PC-3 (cell line): Measurements from ENCODE around the gene GPD2. TPM values are rescaled to one million over a fixed set of nuclear protein-coding genes. Genes with fewer than 3 reads are reported as not detected.
A peak's percentile ranks its signal among the peaks of the same experiment; 100 is the strongest.

Experiments used
- ATAC-seq: fragments of 200-7000 bp; cut with Tn5 transposase; 2 replicates; pipeline ENCODE4 v1.9.1; 2020; ENCODE audit warnings: mild to moderate bottlenecking, moderate library complexity
- BruUV-seq: library from RNA; stranded (reverse); fragments of 400-500 nt; replicated peaks from 2 replicates; lab custom pipeline; 2021; lab: Mats Ljungman, UMichigan
- CTCF ChIA-PET: fragments of 300-600 bp; sonication (Branson Sonifier 250); formaldehyde crosslinking; loops from one replicate; lab custom pipeline; 2022; ENCODE audit warnings: antibody characterized with exemption; lab: Charles Lee
- POLR2A ChIA-PET: fragments of 300-600 bp; sonication (Branson Sonifier 250); formaldehyde crosslinking; loops from one replicate; lab custom pipeline; 2022; ENCODE audit warnings: antibody characterized with exemption; ENCODE audit not compliant: unreplicated experiment; lab: Charles Lee
- DNase-seq: peaks from one replicate; pipeline ENCODE4 v3.0.0-alpha.2; 2015
- H2AFZ ChIP-seq: fragments of 300-600 bp; sonication (generic); 2 replicates; pipeline ENCODE4 v1.6.0; 2016; ENCODE audit warnings: antibody characterized with exemption, low read length
- H3F3A ChIP-seq: fragments of 300-600 bp; sonication (generic); one replicate; pipeline ENCODE4 v1.6.0; 2017; ENCODE audit warnings: antibody characterized with exemption, low read length, control low read depth, mild to moderate bottlenecking; ENCODE audit not compliant: unreplicated experiment
- H3K27ac ChIP-seq: fragments of 300-600 bp; sonication (generic); 2 replicates; pipeline ENCODE4 v1.5.1; 2016; ENCODE audit warnings: mild to moderate bottlenecking, low read length
- H3K27me3 ChIP-seq: fragments of 300-600 bp; sonication (generic); 2 replicates; pipeline ENCODE4 v1.6.1; 2016; ENCODE audit warnings: low read length, mixed read lengths
- H3K36me3 ChIP-seq: fragments of 300-600 bp; sonication (generic); 2 replicates; pipeline ENCODE4 v1.6.1; 2016; ENCODE audit warnings: low read depth, mixed run types, low read length, mixed read lengths
- H3K4me1 ChIP-seq: fragments of 300-600 bp; sonication (generic); 2 replicates; pipeline ENCODE4 v1.5.1; 2016; ENCODE audit warnings: low read length; ENCODE audit not compliant: insufficient read depth
- H3K4me2 ChIP-seq: fragments of 300-600 bp; sonication (generic); 2 replicates; pipeline ENCODE4 v1.6.0; 2016; ENCODE audit warnings: low read length
- H3K4me3 ChIP-seq: fragments of 300-600 bp; sonication (generic); 2 replicates; pipeline ENCODE4 v1.5.1; 2016; ENCODE audit warnings: mild to moderate bottlenecking, low read length, mixed read lengths
- H3K79me2 ChIP-seq: fragments of 300-600 bp; sonication (generic); 2 replicates; pipeline ENCODE4 v1.6.1; 2017; ENCODE audit warnings: low read length, mixed read lengths
- H3K9ac ChIP-seq: fragments of 300-600 bp; sonication (generic); 2 replicates; pipeline ENCODE4 v1.6.0; 2016; ENCODE audit warnings: mild to moderate bottlenecking, low read length
- H3K9me2 ChIP-seq: fragments of 300-600 bp; sonication (generic); replicated peaks from 2 replicates; pipeline ENCODE4 v1.6.1; 2016; ENCODE audit warnings: mixed run types, low read length, mixed read lengths
- H3K9me3 ChIP-seq: fragments of 300-600 bp; sonication (generic); 2 replicates; pipeline ENCODE4 v1.6.1; 2016; ENCODE audit warnings: low read length, mixed read lengths
- H4K20me1 ChIP-seq: fragments of 300-600 bp; sonication (generic); 2 replicates; pipeline ENCODE4 v1.6.1; 2016; ENCODE audit warnings: low read length, mixed read lengths
- CTCF ChIP-seq: fragments of 300-600 bp; sonication (generic); conservative IDR thresholded peaks from 2 replicates; pipeline ENCODE4 v1.5.1; 2017; ENCODE audit warnings: antibody characterized with exemption, low read depth, mild to moderate bottlenecking, low read length
- EZH2 ChIP-seq: fragments of 300-600 bp; sonication (generic); IDR thresholded peaks from one replicate; pipeline ENCODE4 v1.6.1; 2017; ENCODE audit warnings: antibody characterized with exemption, mild to moderate bottlenecking, low read length; ENCODE audit not compliant: unreplicated experiment
- EZH2phosphoT487 ChIP-seq: fragments of 300-600 bp; sonication (generic); IDR thresholded peaks from 2 replicates; pipeline ENCODE4 v1.6.1; 2018; ENCODE audit warnings: mild to moderate bottlenecking, antibody characterized with exemption, low read length, borderline replicate concordance
- intact Hi-C: fragments of 100-400 bp; cut with micrococcal nuclease; formaldehyde crosslinking; loops from 2 replicates; pipeline ENCODE4 v1.9.0; 2023
- total RNA-seq: library from RNA; depleted of rRNA; stranded (reverse); fragments of >200 nt; gene quantifications from 2 replicates; pipeline ENCODE4 v1.2.3, GENCODE V29; 2014

Gene GPD2
- total RNA-seq, 1 experiment from 2014 or later, result 107 TPM

- H3K4me3 ChIP-seq, result peak overlapping the region; percentile 74
- no peaks in the 10 kb centered on the region for H4K20me1 ChIP-seq
- ChIA-PET CTCF (no interaction called here), POLR2A (no interaction called here)
- peaks cover 8% of the 10 kb centered on the region for H3F3A ChIP-seq
- ATAC-seq, result peak; percentile 73
- H3K27ac ChIP-seq, result peak overlapping the region; percentile 91
- H3K9me2 ChIP-seq, result no peaks in the 10 kb centered on the region
- BruUV-seq, result no TSS peak
- no peaks in the 10 kb centered on the region for H3K9me3 ChIP-seq
- H3K9ac ChIP-seq, result peak overlapping the region; percentile 83
- peaks cover 21% of the 10 kb centered on the region for H3K4me1 ChIP-seq
- peak overlapping the region; percentile 88 for H2AFZ ChIP-seq
- intact Hi-C loops, result loop anchor here (1.0 to 10.0 kb wide), 9 partner anchors 30 to 1026 kb away; no protein-coding TSS in a partner anchor
- H3K4me2 ChIP-seq, result peak overlapping the region; percentile 97
- TF ChIP-seq EZH2phosphoT487, result no peak
- no peak for TF ChIP-seq EZH2
- TF ChIP-seq CTCF, result no peak
- H3K36me3 ChIP-seq, result no peaks in the 10 kb centered on the region
- H3K27me3 ChIP-seq, result no peaks in the 10 kb centered on the region
- H3K79me2 ChIP-seq, result no peaks in the 10 kb centered on the region
- DNase-seq, result peak; percentile 83
Measured at GRCh38 chr2:156400706-156401678, 35.2 kb upstream of the GPD2 start.

GRCh38 chr2:156401861-156402260, 34.3 kb upstream of the GPD2 start:
- Histone ChIP-seq H3K27me3 (no peaks in the 10 kb centered on the region), H3K4me2 (peak overlapping the region; percentile 97), H3K9ac (no peak overlapping the region), H3K27ac (no peak overlapping the region), H4K20me1 (no peaks in the 10 kb centered on the region), H3K9me3 (no peaks in the 10 kb centered on the region), H3F3A (peaks cover 8% of the 10 kb centered on the region), H3K4me1 (peaks cover 21% of the 10 kb centered on the region), H2AFZ (peak overlapping the region; percentile 25; the same call in 1 of the 2 replicates), H3K79me2 (no peaks in the 10 kb centered on the region), H3K9me2 (no peaks in the 10 kb centered on the region), H3K36me3 (no peaks in the 10 kb centered on the region), H3K4me3 (peak overlapping the region; percentile 74; the same call in 1 of the 2 replicates)
- TF ChIP-seq CTCF, result no peak
- no peak for TF ChIP-seq EZH2
- no peak for TF ChIP-seq EZH2phosphoT487
- intact Hi-C loops, result loop anchor here (2.0 to 10.0 kb wide), 3 partner anchors 491 to 1027 kb away; no protein-coding TSS in a partner anchor
- ATAC-seq, result no peak
- CTCF ChIA-PET, result no interaction called here
- POLR2A ChIA-PET, result no interaction called here
- no TSS peak for BruUV-seq
- DNase-seq, result no peak
